ENCODE measurements around the gene DKK2.
A peak's percentile ranks its signal among the peaks of the same experiment; 100 is the strongest.

The DKK2 gene

DNA sequence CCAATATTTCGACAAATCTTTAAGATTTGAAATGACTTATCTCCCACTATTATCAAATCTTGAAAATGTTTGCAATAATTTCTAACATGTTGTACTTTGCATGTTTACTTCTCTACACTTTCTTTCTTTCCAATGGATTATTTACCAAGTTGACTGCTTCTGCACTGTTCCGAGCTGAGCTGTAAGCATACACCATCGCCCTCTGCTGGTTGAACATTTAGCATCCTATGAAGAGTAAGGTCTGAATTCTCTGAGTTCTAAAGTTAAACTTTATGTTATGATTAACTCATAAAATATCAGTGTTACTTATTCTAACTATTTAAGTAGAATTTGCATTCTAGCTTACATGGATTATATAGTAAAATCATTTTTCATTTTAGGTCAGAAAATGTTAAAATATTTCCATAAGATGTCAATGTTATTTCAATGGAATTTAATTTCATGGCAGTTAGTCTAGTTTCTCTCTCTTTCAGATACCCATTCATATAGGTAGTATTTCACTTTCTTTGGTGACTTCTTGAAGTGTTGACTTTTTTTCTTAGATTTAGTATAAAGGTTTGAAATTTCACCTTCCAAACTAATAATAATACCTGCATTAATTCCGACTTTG, 137.4 kb downstream of the DKK2 start:
- TF ChIP-seq, protein P1, sequence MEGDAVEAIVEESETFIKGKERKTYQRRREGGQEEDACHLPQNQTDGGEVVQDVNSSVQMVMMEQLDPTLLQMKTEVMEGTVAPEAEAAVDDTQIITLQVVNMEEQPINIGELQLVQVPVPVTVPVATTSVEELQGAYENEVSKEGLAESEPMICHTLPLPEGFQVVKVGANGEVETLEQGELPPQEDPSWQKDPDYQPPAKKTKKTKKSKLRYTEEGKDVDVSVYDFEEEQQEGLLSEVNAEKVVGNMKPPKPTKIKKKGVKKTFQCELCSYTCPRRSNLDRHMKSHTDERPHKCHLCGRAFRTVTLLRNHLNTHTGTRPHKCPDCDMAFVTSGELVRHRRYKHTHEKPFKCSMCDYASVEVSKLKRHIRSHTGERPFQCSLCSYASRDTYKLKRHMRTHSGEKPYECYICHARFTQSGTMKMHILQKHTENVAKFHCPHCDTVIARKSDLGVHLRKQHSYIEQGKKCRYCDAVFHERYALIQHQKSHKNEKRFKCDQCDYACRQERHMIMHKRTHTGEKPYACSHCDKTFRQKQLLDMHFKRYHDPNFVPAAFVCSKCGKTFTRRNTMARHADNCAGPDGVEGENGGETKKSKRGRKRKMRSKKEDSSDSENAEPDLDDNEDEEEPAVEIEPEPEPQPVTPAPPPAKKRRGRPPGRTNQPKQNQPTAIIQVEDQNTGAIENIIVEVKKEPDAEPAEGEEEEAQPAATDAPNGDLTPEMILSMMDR (IDR thresholded peaks at IDR 0.05; ENCODE audit: control insufficient read depth, extremely low read depth, insufficient read depth) = peak; percentile 91
- no peak overlapping the region for H3K4me3 ChIP-seq (ENCODE audit: low read depth, low read length)
- DNase-seq (ENCODE audit: low read depth) = peak; percentile 38

- no peak for DNase-seq (ENCODE audit: low read depth)
- H3K4me3 ChIP-seq (ENCODE audit: low read depth, low read length) = no peak overlapping the region
- TF ChIP-seq, protein P1 (IDR thresholded peaks at IDR 0.05; ENCODE audit: control insufficient read depth, extremely low read depth, insufficient read depth) = no peak
Measured at GRCh38 chr4:106893903-106894302, 142.2 kb downstream of the DKK2 start.

- no peak for DNase-seq (ENCODE audit: low read depth)
- TF ChIP-seq, protein P1 (IDR thresholded peaks at IDR 0.05; ENCODE audit: control insufficient read depth, extremely low read depth, insufficient read depth) = no peak
- H3K4me3 ChIP-seq (ENCODE audit: low read depth, low read length) = no peak overlapping the region
Measured at GRCh38 chr4:106893395-106893881, 142.7 kb downstream of the DKK2 start.

GRCh38 chr4:106892786-106893185, 143.3 kb downstream of the DKK2 start:
- TF ChIP-seq, protein P1 (IDR thresholded peaks at IDR 0.05; ENCODE audit: control insufficient read depth, extremely low read depth, insufficient read depth) = no peak
- no peak overlapping the region for H3K4me3 ChIP-seq (ENCODE audit: low read depth, low read length)
- no peak for DNase-seq (ENCODE audit: low read depth)

GRCh38 chr4:106875340-106875739, 160.8 kb downstream of the DKK2 start:
- TF ChIP-seq, protein P1 (IDR thresholded peaks at IDR 0.05; ENCODE audit: control insufficient read depth, extremely low read depth, insufficient read depth) = no peak
- DNase-seq (ENCODE audit: low read depth) = no peak
- no peak overlapping the region for H3K4me3 ChIP-seq (ENCODE audit: low read depth, low read length)

Measured in LNCaP clone FGC (cell line).